Transverse colon (tissue), 4 donors: ENCODE data around the gene SET.

Experiments
- EP300 ChIP-seq: sonication (generic); formaldehyde crosslinking; IDR thresholded peaks from one replicate; pipeline ENCODE4 v1.6.1; 2017; ENCODE audit warnings: antibody characterized with exemption, low read depth
- POLR2AphosphoS5 ChIP-seq, 3 donors: sonication (generic); formaldehyde crosslinking; IDR thresholded peaks; one replicate each; pipeline ENCODE4 v1.6.1; 2016; ENCODE audit warnings: antibody characterized with exemption in 3 of 3
- TF ChIP-seq, protein P1 (sequence below), 5 experiments: fragments of 200-600 bp in 3 of 5; fragments of 450-650 bp in 2 of 5; sonication (generic) in 3 of 5; IDR thresholded peaks; 1 replicate in 2 of 5; 2 replicates in 3 of 5; pipeline ENCODE4 v1.5.1; 2016 to 2017; ENCODE audit warnings: antibody characterized with exemption in 5 of 5, inconsistent platforms in 3 of 5, mild to moderate bottlenecking in 2 of 5, moderate library complexity in 1 of 5

DNA sequence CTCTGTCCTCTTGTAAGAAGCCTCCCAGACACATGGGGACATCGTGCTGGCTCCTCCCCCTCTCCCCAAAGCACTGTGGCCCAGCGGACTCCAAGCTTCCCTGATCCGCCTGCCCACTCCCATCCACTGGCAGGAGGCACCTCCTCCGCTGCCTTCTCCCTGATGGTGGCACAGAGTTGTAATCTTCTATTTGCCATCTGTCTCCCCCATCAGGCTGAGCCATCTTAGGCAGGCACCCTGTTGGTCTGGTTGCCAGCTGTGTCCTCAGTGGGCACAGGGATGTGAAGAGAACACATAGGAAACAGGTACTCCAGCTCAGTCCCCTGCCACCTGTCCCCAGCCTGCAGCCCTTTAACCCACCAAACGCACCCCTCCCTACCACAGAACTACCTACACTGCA, 40.3 kb downstream of the SET start:
- TF ChIP-seq, protein P1, sequence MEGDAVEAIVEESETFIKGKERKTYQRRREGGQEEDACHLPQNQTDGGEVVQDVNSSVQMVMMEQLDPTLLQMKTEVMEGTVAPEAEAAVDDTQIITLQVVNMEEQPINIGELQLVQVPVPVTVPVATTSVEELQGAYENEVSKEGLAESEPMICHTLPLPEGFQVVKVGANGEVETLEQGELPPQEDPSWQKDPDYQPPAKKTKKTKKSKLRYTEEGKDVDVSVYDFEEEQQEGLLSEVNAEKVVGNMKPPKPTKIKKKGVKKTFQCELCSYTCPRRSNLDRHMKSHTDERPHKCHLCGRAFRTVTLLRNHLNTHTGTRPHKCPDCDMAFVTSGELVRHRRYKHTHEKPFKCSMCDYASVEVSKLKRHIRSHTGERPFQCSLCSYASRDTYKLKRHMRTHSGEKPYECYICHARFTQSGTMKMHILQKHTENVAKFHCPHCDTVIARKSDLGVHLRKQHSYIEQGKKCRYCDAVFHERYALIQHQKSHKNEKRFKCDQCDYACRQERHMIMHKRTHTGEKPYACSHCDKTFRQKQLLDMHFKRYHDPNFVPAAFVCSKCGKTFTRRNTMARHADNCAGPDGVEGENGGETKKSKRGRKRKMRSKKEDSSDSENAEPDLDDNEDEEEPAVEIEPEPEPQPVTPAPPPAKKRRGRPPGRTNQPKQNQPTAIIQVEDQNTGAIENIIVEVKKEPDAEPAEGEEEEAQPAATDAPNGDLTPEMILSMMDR (IDR thresholded peaks at IDR 0.05), result no peak
- no peak for TF ChIP-seq EP300
- TF ChIP-seq POLR2AphosphoS5 (IDR thresholded peaks at IDR 0.05), result no peak
